SHP77 treated with DMSO at 0.1 percent for 48 hours (cell line): Measurements from ENCODE around the gene SLC6A13.
"Not testable (repeated sequence)": the region's sequence is repeated elsewhere in the genome, so short reads cannot be mapped to it uniquely, and the experiment has no call there.

Experiments used
- DNase-seq: peaks from one replicate; lab custom pipeline; 2025; lab: John Stamatoyannopoulos, UW

SLC6A13 gene

GRCh38 chr12:262817-263216, at the start of gene SLC6A13:
SLC6A13 (minus strand) TSS chr12:262836; CDS start chr12:260052, 2,784 bp downstream.
- DNase-seq = no peak

- DNase-seq = no peak
Observed at GRCh38 chr12:308511-308910, 45.9 kb upstream of the SLC6A13 start.

- no peak for DNase-seq
Observed at GRCh38 chr12:307406-307805, 44.8 kb upstream of the SLC6A13 start.

- DNase-seq = no peak
Observed at GRCh38 chr12:304805-305204, 42.2 kb upstream of the SLC6A13 start.

GRCh38 chr12:302766-303165, 40.1 kb upstream of the SLC6A13 start:
- DNase-seq = not testable (repeated sequence)

- not testable (repeated sequence) for DNase-seq
Observed at GRCh38 chr12:300166-300565, 37.5 kb upstream of the SLC6A13 start.

GRCh38 chr12:299511-299910, 36.9 kb upstream of the SLC6A13 start:
- not testable (repeated sequence) for DNase-seq

- DNase-seq = not testable (repeated sequence)
Observed at GRCh38 chr12:298059-298458, 35.4 kb upstream of the SLC6A13 start.

GRCh38 chr12:295132-295531, 32.5 kb upstream of the SLC6A13 start:
- DNase-seq = no peak

- no peak for DNase-seq
Observed at GRCh38 chr12:293199-293598, 30.6 kb upstream of the SLC6A13 start.

GRCh38 chr12:292186-292585, 29.6 kb upstream of the SLC6A13 start:
- DNase-seq = no peak

GRCh38 chr12:291153-291723, 28.6 kb upstream of the SLC6A13 start:
- no peak for DNase-seq

GRCh38 chr12:288687-289086, 26.1 kb upstream of the SLC6A13 start:
- no peak for DNase-seq

GRCh38 chr12:286531-287300, 24.1 kb upstream of the SLC6A13 start:
- no peak for DNase-seq

GRCh38 chr12:278046-278445, 15.4 kb upstream of the SLC6A13 start:
- DNase-seq = no peak

GRCh38 chr12:275812-276211, 13.2 kb upstream of the SLC6A13 start:
- no peak for DNase-seq

- no peak for DNase-seq
Observed at GRCh38 chr12:273382-273781, 10.7 kb upstream of the SLC6A13 start.

- DNase-seq = no peak
Observed at GRCh38 chr12:272942-273341, 10.3 kb upstream of the SLC6A13 start.

GRCh38 chr12:271161-271560, 8.5 kb upstream of the SLC6A13 start:
- no peak for DNase-seq

- DNase-seq = no peak
Observed at GRCh38 chr12:269191-269590, 6.6 kb upstream of the SLC6A13 start.

GRCh38 chr12:268483-268840, 5.8 kb upstream of the SLC6A13 start:
- DNase-seq = no peak

GRCh38 chr12:267581-268482, 5.2 kb upstream of the SLC6A13 start:
- no peak for DNase-seq

- no peak for DNase-seq
Observed at GRCh38 chr12:265096-265495, 2.5 kb upstream of the SLC6A13 start.
